Esophagus muscularis mucosa (tissue), 4 donors: ENCODE measurements around the gene MAP3K6.

Experiments used
- EP300 ChIP-seq: sonication (generic); formaldehyde crosslinking; IDR thresholded peaks from one replicate; pipeline ENCODE4 v1.6.1; 2017; ENCODE audit warnings: antibody characterized with exemption
- POLR2A ChIP-seq: fragments of 450-650 bp; IDR thresholded peaks from one replicate; pipeline ENCODE4 v1.6.1; 2017; ENCODE audit warnings: antibody characterized with exemption, moderate library complexity, mild to moderate bottlenecking, low read depth
- TF ChIP-seq, protein P1 (sequence below), 3 experiments: fragments of 200-600 bp in 2 of 3; fragments of 450-650 bp in 1 of 3; sonication (generic) in 2 of 3; IDR thresholded peaks; one replicate each; pipeline ENCODE4 v1.5.1; 2017 to 2019; ENCODE audit warnings: antibody characterized with exemption in 3 of 3, mild to moderate bottlenecking in 2 of 3, moderate library complexity in 1 of 3

DNA sequence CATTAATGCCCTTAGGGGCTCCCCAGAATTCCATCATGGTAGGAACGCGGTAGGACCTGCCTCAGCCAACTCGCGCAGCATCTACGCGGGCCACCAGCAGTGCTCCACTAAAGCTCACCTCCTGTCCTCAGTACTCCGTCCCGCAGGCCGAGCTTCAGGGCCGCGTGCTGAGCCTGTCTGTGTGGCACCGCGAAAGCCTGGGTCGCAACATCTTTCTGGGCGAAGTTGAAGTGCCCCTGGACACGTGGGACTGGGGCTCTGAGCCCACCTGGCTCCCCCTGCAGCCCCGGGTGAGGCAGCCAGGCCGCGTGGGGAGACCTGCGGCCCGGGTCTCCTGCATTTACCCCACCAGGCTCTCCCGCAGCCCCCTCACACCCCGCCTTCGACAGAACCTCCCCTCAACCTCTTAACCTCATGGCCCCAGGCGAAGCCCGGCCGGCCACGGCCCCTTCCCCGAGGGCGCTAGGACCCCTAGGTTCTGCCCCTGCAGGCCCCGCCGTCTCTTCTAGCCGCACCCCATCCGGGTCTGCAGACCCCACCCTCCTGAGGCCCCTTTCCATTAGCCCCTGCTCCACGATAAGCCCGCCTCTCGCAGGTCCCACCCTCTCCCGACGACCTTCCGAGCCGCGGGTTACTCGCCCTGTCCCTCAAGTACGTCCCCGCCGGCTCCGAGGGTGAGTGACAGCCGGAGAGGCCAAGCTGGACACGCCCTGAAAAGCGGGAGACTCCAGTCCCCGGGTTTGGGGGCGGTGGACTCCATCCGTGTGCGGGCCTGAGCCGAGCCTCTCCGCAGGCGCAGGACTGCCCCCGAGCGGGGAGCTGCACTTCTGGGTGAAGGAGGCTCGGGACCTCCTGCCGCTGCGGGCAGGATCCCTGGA lies 15.9 kb downstream of the MAP3K6 start:
- TF ChIP-seq, protein P1, sequence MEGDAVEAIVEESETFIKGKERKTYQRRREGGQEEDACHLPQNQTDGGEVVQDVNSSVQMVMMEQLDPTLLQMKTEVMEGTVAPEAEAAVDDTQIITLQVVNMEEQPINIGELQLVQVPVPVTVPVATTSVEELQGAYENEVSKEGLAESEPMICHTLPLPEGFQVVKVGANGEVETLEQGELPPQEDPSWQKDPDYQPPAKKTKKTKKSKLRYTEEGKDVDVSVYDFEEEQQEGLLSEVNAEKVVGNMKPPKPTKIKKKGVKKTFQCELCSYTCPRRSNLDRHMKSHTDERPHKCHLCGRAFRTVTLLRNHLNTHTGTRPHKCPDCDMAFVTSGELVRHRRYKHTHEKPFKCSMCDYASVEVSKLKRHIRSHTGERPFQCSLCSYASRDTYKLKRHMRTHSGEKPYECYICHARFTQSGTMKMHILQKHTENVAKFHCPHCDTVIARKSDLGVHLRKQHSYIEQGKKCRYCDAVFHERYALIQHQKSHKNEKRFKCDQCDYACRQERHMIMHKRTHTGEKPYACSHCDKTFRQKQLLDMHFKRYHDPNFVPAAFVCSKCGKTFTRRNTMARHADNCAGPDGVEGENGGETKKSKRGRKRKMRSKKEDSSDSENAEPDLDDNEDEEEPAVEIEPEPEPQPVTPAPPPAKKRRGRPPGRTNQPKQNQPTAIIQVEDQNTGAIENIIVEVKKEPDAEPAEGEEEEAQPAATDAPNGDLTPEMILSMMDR (IDR thresholded peaks at IDR 0.05): no peak
- TF ChIP-seq POLR2A (no peak), EP300 (no peak)
